Vagina (tissue), 2 donors: ENCODE data around the gene ATP6V0C. TPM values are rescaled to one million over a fixed set of nuclear protein-coding genes. Genes with fewer than 3 reads are reported as not detected.
A peak's percentile ranks its signal among the peaks of the same experiment; 100 is the strongest.

Source experiments
- DNase-seq, 2 donors: peaks; one replicate each; pipeline ENCODE4 v3.0.0-alpha.2; 2017; ENCODE audit errors: extremely low spot score in 2 of 2
- H3K27ac ChIP-seq: fragments of 200-600 bp; sonication (generic); one replicate; pipeline ENCODE4 v1.5.1; 2019
- H3K27me3 ChIP-seq: fragments of 200-600 bp; sonication (generic); one replicate; pipeline ENCODE4 v1.5.1; 2019
- H3K36me3 ChIP-seq, 2 donors: fragments of 200-600 bp; sonication (generic); one replicate each; pipeline ENCODE4 v1.5.1; 2017 to 2019
- H3K4me1 ChIP-seq: fragments of 200-600 bp; sonication (generic); one replicate; pipeline ENCODE4 v1.5.1; 2019
- H3K4me3 ChIP-seq, 2 donors: fragments of 200-600 bp; sonication (generic); 1 replicate in 1 of 2; 2 replicates in 1 of 2; pipeline ENCODE4 v1.5.1; 2016 to 2019
- H3K9me3 ChIP-seq: fragments of 200-600 bp; sonication (generic); one replicate; pipeline ENCODE4 v1.5.1; 2019
- CTCF ChIP-seq, 3 experiments: fragments of 450-650 bp in 2 of 3; fragments of 200-600 bp in 1 of 3; sonication (generic) in 1 of 3; IDR thresholded peaks; one replicate each; pipeline ENCODE4 v1.5.1; 2017 to 2019; ENCODE audit warnings: antibody characterized with exemption in 3 of 3, mild to moderate bottlenecking in 2 of 3, moderate library complexity in 2 of 3
- POLR2A ChIP-seq, 2 donors: fragments of 450-650 bp; IDR thresholded peaks; one replicate each; pipeline ENCODE4 v1.6.1; 2017; ENCODE audit warnings: antibody characterized with exemption in 2 of 2, mild to moderate bottlenecking in 2 of 2, moderate library complexity in 2 of 2
- POLR2AphosphoS5 ChIP-seq, 2 donors: sonication (generic); formaldehyde crosslinking; IDR thresholded peaks; one replicate each; pipeline ENCODE4 v1.9.0; 2017; ENCODE audit warnings: antibody characterized with exemption in 2 of 2, mild to moderate bottlenecking in 2 of 2, low read depth in 1 of 2; ENCODE audit not compliant: insufficient read depth in 1 of 2
- intact Hi-C: fragments of 100-400 bp; cut with DNase I; formaldehyde crosslinking; loops from one replicate; pipeline ENCODE4 v1.15.1; 2023
- total RNA-seq: library from RNA; depleted of rRNA; stranded (reverse); fragments of >200 nt; gene quantifications from one replicate; pipeline ENCODE4 v1.2.3, GENCODE V29; 2016

ATP6V0C gene
- total RNA-seq, 1 donor from 2014 or later, result 133 TPM

- Histone ChIP-seq H3K36me3 (peaks cover 0 to 39% of the 10 kb centered on the region in 2 donors), H3K27ac (no peak overlapping the region), H3K9me3 (no peaks in the 10 kb centered on the region), H3K4me1 (peaks cover 14% of the 10 kb centered on the region), H3K27me3 (no peaks in the 10 kb centered on the region), H3K4me3 (no peak overlapping the region)
- DNase-seq, result no peak
- TF ChIP-seq POLR2AphosphoS5 (IDR thresholded peaks at IDR 0.05; ENCODE audit: insufficient read depth in 1 of 2, low read depth in 1 of 2), result no peak
- TF ChIP-seq POLR2A (IDR thresholded peaks at IDR 0.05), result no peak
- no peak for TF ChIP-seq CTCF (IDR thresholded peaks at IDR 0.05)
- intact Hi-C loops, result no loop called here
Observed at GRCh38 chr16:2527784-2528100, 14.0 kb downstream of the ATP6V0C start.

- peak in 1 of 2 donors; percentile 85 for DNase-seq
- no peak for TF ChIP-seq POLR2A (IDR thresholded peaks at IDR 0.05)
- TF ChIP-seq POLR2AphosphoS5 (IDR thresholded peaks at IDR 0.05; ENCODE audit: insufficient read depth in 1 of 2, low read depth in 1 of 2), result no peak
- no peak for TF ChIP-seq CTCF (IDR thresholded peaks at IDR 0.05)
- intact Hi-C loops, result no loop called here
- no peak overlapping the region for H3K4me3 ChIP-seq
- no peaks in the 10 kb centered on the region for H3K27me3 ChIP-seq
- H3K27ac ChIP-seq, result no peak overlapping the region
- H3K9me3 ChIP-seq, result no peaks in the 10 kb centered on the region
- H3K36me3 ChIP-seq, result peaks cover 0 to 34% of the 10 kb centered on the region in 2 donors
- H3K4me1 ChIP-seq, result peaks cover 17% of the 10 kb centered on the region
Observed at GRCh38 chr16:2528161-2529060, 14.7 kb downstream of the ATP6V0C start.

- no peaks in the 10 kb centered on the region for H3K9me3 ChIP-seq
- H3K36me3 ChIP-seq, result peaks cover 0 to 31% of the 10 kb centered on the region in 2 donors
- peaks cover 17% of the 10 kb centered on the region for H3K4me1 ChIP-seq
- no peak overlapping the region for H3K27ac ChIP-seq
- H3K4me3 ChIP-seq, result no peak overlapping the region
- intact Hi-C loops, result no loop called here
- TF ChIP-seq POLR2AphosphoS5 (IDR thresholded peaks at IDR 0.05; ENCODE audit: insufficient read depth in 1 of 2, low read depth in 1 of 2), result no peak
- no peak for DNase-seq
- no peaks in the 10 kb centered on the region for H3K27me3 ChIP-seq
Observed at GRCh38 chr16:2529061-2529931, 15.5 kb downstream of the ATP6V0C start.

GRCh38 chr16:2529961-2530628 lies 16.3 kb downstream of the ATP6V0C start:
- Histone ChIP-seq H3K4me3 (no peak overlapping the region), H3K27me3 (no peaks in the 10 kb centered on the region), H3K9me3 (no peaks in the 10 kb centered on the region), H3K36me3 (peaks cover 0 to 26% of the 10 kb centered on the region in 2 donors), H3K4me1 (peaks cover 17% of the 10 kb centered on the region), H3K27ac (no peak overlapping the region)
- peak in 1 of 2 donors; percentile 83 for DNase-seq
- intact Hi-C loops, result no loop called here
- no peak for TF ChIP-seq CTCF (IDR thresholded peaks at IDR 0.05)
- no peak for TF ChIP-seq POLR2AphosphoS5 (IDR thresholded peaks at IDR 0.05; ENCODE audit: insufficient read depth in 1 of 2, low read depth in 1 of 2)
- no peak for TF ChIP-seq POLR2A (IDR thresholded peaks at IDR 0.05)

- H3K27ac ChIP-seq, result peak overlapping the region; percentile 99
- H3K4me3 ChIP-seq, result no peak overlapping the region
- peaks cover 17% of the 10 kb centered on the region for H3K4me1 ChIP-seq
- H3K9me3 ChIP-seq, result no peaks in the 10 kb centered on the region
- no peaks in the 10 kb centered on the region for H3K27me3 ChIP-seq
- intact Hi-C loops, result no loop called here
- peaks cover 0 to 26% of the 10 kb centered on the region in 2 donors for H3K36me3 ChIP-seq
- no peak for TF ChIP-seq POLR2A (IDR thresholded peaks at IDR 0.05)
- no peak for DNase-seq
Observed at GRCh38 chr16:2530629-2531318, 17.0 kb downstream of the ATP6V0C start.
